CD14-positive monocyte (primary cell): ENCODE measurements around the gene MMAB. TPM values are rescaled to one million over a fixed set of nuclear protein-coding genes. Genes with fewer than 3 reads are reported as not detected.

Experiments
- DNase-seq, 3 donors: peaks; one replicate each; pipeline ENCODE4 v3.0.0-alpha.2; 2011 to 2022
- H2AFZ ChIP-seq: 2 replicates; pipeline ENCODE4 v1.6.0; 2012; ENCODE audit warnings: mild to moderate bottlenecking, low read depth, low read length, inconsistent platforms; ENCODE audit not compliant: insufficient read depth, poor library complexity, severe bottlenecking
- H3K27ac ChIP-seq, 2 donors: 1 replicate in 1 of 2; 2 replicates in 1 of 2; pipeline ENCODE4 v1.5.1; 2012 to 2013; ENCODE audit warnings: low read length in 2 of 2, control low read depth in 1 of 2, inconsistent platforms in 1 of 2, low read depth in 1 of 2, mild to moderate bottlenecking in 1 of 2
- H3K27me3 ChIP-seq, 2 donors: one replicate each; pipeline versions ENCODE4 v1.6.0 to v1.6.1; 2011 to 2013; ENCODE audit warnings: low read length in 2 of 2; ENCODE audit not compliant: control insufficient read depth in 2 of 2, insufficient read depth in 2 of 2
- H3K36me3 ChIP-seq, 2 donors: replicated peaks in 1 of 2; 1 replicate in 1 of 2; 2 replicates in 1 of 2; pipeline versions ENCODE4 v1.5.1 to v1.6.1; 2012 to 2013; ENCODE audit warnings: low read length in 2 of 2, control low read depth in 1 of 2, inconsistent platforms in 1 of 2, mild to moderate bottlenecking in 1 of 2; ENCODE audit not compliant: insufficient read depth in 2 of 2, control insufficient read depth in 1 of 2
- H3K4me1 ChIP-seq, 2 donors: 1 replicate in 1 of 2; 2 replicates in 1 of 2; pipeline versions ENCODE4 v1.5.1 to v1.6.1; 2012 to 2013; ENCODE audit warnings: low read length in 2 of 2, control low read depth in 1 of 2, inconsistent platforms in 1 of 2, mild to moderate bottlenecking in 1 of 2, moderate library complexity in 1 of 2; ENCODE audit not compliant: insufficient read depth in 2 of 2, control insufficient read depth in 1 of 2
- H3K4me2 ChIP-seq: replicated peaks from 2 replicates; pipeline ENCODE3; 2012; ENCODE audit warnings: low read length, moderate library complexity, mild to moderate bottlenecking; ENCODE audit not compliant: poor library complexity, severe bottlenecking; ENCODE audit errors: extremely low read depth
- H3K4me3 ChIP-seq, 3 experiments: fragments of 200-600 bp in 1 of 3; sonication (generic) in 1 of 3; replicated peaks in 1 of 3; 1 replicate in 2 of 3; 2 replicates in 1 of 3; pipeline ENCODE4 v1.5.1; 2011 to 2013; ENCODE audit warnings: low read length in 3 of 3, mild to moderate bottlenecking in 3 of 3, control low read depth in 2 of 3, low read depth in 2 of 3, inconsistent platforms in 1 of 3, moderate library complexity in 1 of 3
- H3K79me2 ChIP-seq: 2 replicates; pipeline ENCODE4 v1.6.0; 2012; ENCODE audit warnings: mild to moderate bottlenecking, control low read depth, inconsistent platforms, low read length, moderate library complexity; ENCODE audit not compliant: insufficient read depth
- H3K9ac ChIP-seq: 2 replicates; pipeline ENCODE4 v1.6.0; 2017; ENCODE audit warnings: low read length, mild to moderate bottlenecking; ENCODE audit not compliant: insufficient read depth, poor library complexity, severe bottlenecking
- H3K9me3 ChIP-seq, 2 donors: replicated peaks in 1 of 2; 1 replicate in 1 of 2; 2 replicates in 1 of 2; pipeline versions ENCODE4 v1.5.1 to v1.6.1; 2012 to 2013; ENCODE audit warnings: low read length in 2 of 2, control low read depth in 1 of 2; ENCODE audit not compliant: control insufficient read depth in 1 of 2, insufficient read depth in 1 of 2
- H4K20me1 ChIP-seq: 2 replicates; pipeline ENCODE4 v1.6.0; 2012; ENCODE audit warnings: mild to moderate bottlenecking, low read length, control low read depth, moderate library complexity; ENCODE audit not compliant: insufficient read depth
- H3K27ac Mint-ChIP-seq, 7 donors: one replicate each; pipeline ENCODE4 v1.8.0; 2020; ENCODE audit warnings: mild to moderate bottlenecking in 7 of 7, mixed read lengths in 7 of 7, moderate library complexity in 6 of 7, inconsistent platforms in 2 of 7
- H3K27me3 Mint-ChIP-seq, 3 donors: one replicate each; pipeline ENCODE4 v1.8.0; 2021 to 2022; ENCODE audit warnings: low read depth in 3 of 3, mild to moderate bottlenecking in 3 of 3, mixed read lengths in 3 of 3, moderate library complexity in 3 of 3, inconsistent platforms in 1 of 3
- H3K36me3 Mint-ChIP-seq, 2 donors: one replicate each; pipeline ENCODE4 v1.8.0; 2020; ENCODE audit warnings: mixed read lengths in 2 of 2, inconsistent platforms in 1 of 2, mild to moderate bottlenecking in 1 of 2
- H3K4me1 Mint-ChIP-seq: one replicate; pipeline ENCODE4 v1.8.0; 2020; ENCODE audit warnings: mild to moderate bottlenecking, mixed read lengths
- H3K4me3 Mint-ChIP-seq, 2 donors: one replicate each; pipeline ENCODE4 v1.8.0; 2020; ENCODE audit warnings: mild to moderate bottlenecking in 2 of 2, mixed read lengths in 2 of 2, moderate library complexity in 1 of 2
- H3K9me3 Mint-ChIP-seq, 7 donors: one replicate each; pipeline ENCODE4 v1.8.0; 2020 to 2022; ENCODE audit warnings: mixed read lengths in 7 of 7, mild to moderate bottlenecking in 6 of 7, moderate library complexity in 6 of 7, inconsistent platforms in 2 of 7
- CTCF ChIP-seq: fragments of 200-600 bp; IDR thresholded peaks from one replicate; pipeline ENCODE4 v1.8.0; 2022; ENCODE audit warnings: antibody characterized with exemption, mild to moderate bottlenecking
- WGBS: methylation state at CpG from one replicate; pipeline ENCODE4 v1.1.5; 2013; ENCODE audit warnings: missing lambda C conversion rate; ENCODE audit not compliant: insufficient coverage; 5-methylcytosine and 5-hydroxymethylcytosine counted together
- intact Hi-C, 2 donors: fragments of 100-400 bp; cut with micrococcal nuclease; formaldehyde crosslinking; loops; one replicate each; pipeline versions ENCODE4 v1.15.0 to v1.15.1; 2023
- polyA plus RNA-seq, 3 donors: library from polyadenylated mRNA; depleted of rRNA in 1 of 3; unstranded in 2 of 3; stranded (reverse) in 1 of 3; fragments of 300-500 nt in 2 of 3; fragments of >200 nt in 1 of 3; fragmentation: Illumina TruSeq in 2 of 3; gene quantifications; 1 replicate in 2 of 3; 2 replicates in 1 of 3; pipeline ENCODE4 v1.2.3, GENCODE V29; 2012 to 2021

Gene MMAB
- polyA plus RNA-seq, 3 donors, result 5.0 to 15.6 (median 12.4) TPM

- no peaks in the 10 kb centered on the region for H3K4me1 ChIP-seq
- DNase-seq, result no peak
- no peaks in the 10 kb centered on the region for H3K79me2 ChIP-seq
- no peak for TF ChIP-seq CTCF
- H4K20me1 ChIP-seq, result no peaks in the 10 kb centered on the region
- Mint-ChIP-seq H3K27me3 (peaks cover 17 to 24% (median 18%) of the 10 kb centered on the region in 3 donors), H3K9me3 (no peaks in the 10 kb centered on the region), H3K4me3 (no peak overlapping the region), H3K4me1 (no peaks in the 10 kb centered on the region), H3K36me3 (no peaks in the 10 kb centered on the region), H3K27ac (no peak overlapping the region)
- no peak overlapping the region for H3K4me3 ChIP-seq
- peaks cover 0 to 6% of the 10 kb centered on the region in 2 donors for H3K27me3 ChIP-seq
- H2AFZ ChIP-seq, result no peak overlapping the region
- no peaks in the 10 kb centered on the region for H3K9me3 ChIP-seq
- H3K36me3 ChIP-seq, result no peaks in the 10 kb centered on the region
- intact Hi-C loops, result no loop called here
- no peak overlapping the region for H3K27ac ChIP-seq
- no peak overlapping the region for H3K4me2 ChIP-seq
- WGBS, result 100% methylated on average over 1 of the region's 6 CpGs
- H3K9ac ChIP-seq, result no peak overlapping the region
Measured at GRCh38 chr12:109551108-109551507, 22.2 kb downstream of the MMAB start.

DNA sequence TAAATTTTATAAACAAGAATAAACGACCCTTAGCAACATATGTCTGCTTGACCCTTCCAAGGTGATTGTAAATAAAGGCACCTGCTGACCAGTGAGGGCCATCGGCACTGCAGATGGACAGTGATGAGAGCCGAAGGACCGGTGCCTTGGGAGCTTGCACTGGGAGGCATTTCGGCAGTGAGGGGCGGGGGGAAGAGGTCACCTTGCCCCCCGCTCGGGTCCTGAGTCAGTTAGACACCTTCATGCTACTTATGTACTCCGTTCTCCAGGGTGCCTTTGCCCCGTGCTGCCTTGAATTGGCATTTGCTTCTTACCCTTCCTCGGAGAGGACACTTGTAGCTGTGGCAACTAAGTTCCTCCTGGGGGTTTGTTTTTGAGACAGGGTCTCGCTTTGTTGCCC lies 23.0 kb downstream of the MMAB start:
- Histone ChIP-seq H3K9me3 (no peaks in the 10 kb centered on the region), H4K20me1 (no peaks in the 10 kb centered on the region), H3K27ac (no peak overlapping the region), H3K4me2 (no peak overlapping the region), H3K4me1 (no peaks in the 10 kb centered on the region), H3K9ac (no peak overlapping the region), H2AFZ (no peak overlapping the region), H3K36me3 (no peaks in the 10 kb centered on the region), H3K27me3 (peaks cover 0 to 6% of the 10 kb centered on the region in 2 donors), H3K4me3 (no peak overlapping the region), H3K79me2 (no peaks in the 10 kb centered on the region)
- H3K4me1 Mint-ChIP-seq, result peaks cover 1% of the 10 kb centered on the region
- WGBS, result 93% methylated on average over 9 of the region's 12 CpGs
- no peaks in the 10 kb centered on the region for H3K36me3 Mint-ChIP-seq
- no peak overlapping the region for H3K27ac Mint-ChIP-seq
- no peak overlapping the region for H3K4me3 Mint-ChIP-seq
- intact Hi-C loops, result no loop called here
- DNase-seq, result no peak
- H3K9me3 Mint-ChIP-seq, result no peaks in the 10 kb centered on the region
- peaks cover 15 to 24% (median 17%) of the 10 kb centered on the region in 3 donors for H3K27me3 Mint-ChIP-seq
- TF ChIP-seq CTCF, result no peak
